Thoracic aorta (tissue), 2 donors: Measurements from ENCODE around the gene TMEM86B. TPM values are rescaled to one million over a fixed set of nuclear protein-coding genes. Genes with fewer than 3 reads are reported as not detected.

ENCODE experiments used
- ATAC-seq: fragments of 150-250 bp; one replicate; pipeline ENCODE4 v1.8.0; 2017; ENCODE audit warnings: low read depth; ENCODE audit not compliant: insufficient number of reproducible peaks, low FRiP score
- DNase-seq: peaks from one replicate; pipeline ENCODE4 v3.0.0-alpha.2; 2020; ENCODE audit warnings: low spot score
- H3K27ac ChIP-seq, 2 donors: fragments of 200-600 bp; sonication (generic); 1 replicate in 1 of 2; 2 replicates in 1 of 2; pipeline ENCODE4 v1.5.1; 2016; ENCODE audit warnings: mild to moderate bottlenecking in 2 of 2, moderate library complexity in 2 of 2
- H3K27me3 ChIP-seq: fragments of 200-600 bp; sonication (generic); replicated peaks from 2 replicates; pipeline ENCODE4 v1.6.0; 2016; ENCODE audit warnings: mild to moderate bottlenecking; ENCODE audit not compliant: insufficient read depth
- H3K36me3 ChIP-seq: fragments of 200-600 bp; sonication (generic); one replicate; pipeline ENCODE4 v1.5.1; 2016
- H3K4me1 ChIP-seq, 2 donors: fragments of 200-600 bp; sonication (generic); 1 replicate in 1 of 2; 2 replicates in 1 of 2; pipeline versions ENCODE4 v1.5.1 to v1.6.0; 2016; ENCODE audit warnings: low read depth in 2 of 2, mild to moderate bottlenecking in 1 of 2; ENCODE audit not compliant: control insufficient read depth in 1 of 2
- H3K4me3 ChIP-seq: fragments of 200-600 bp; sonication (generic); 2 replicates; pipeline ENCODE4 v1.5.1; 2016; ENCODE audit warnings: mild to moderate bottlenecking
- H3K9me3 ChIP-seq: fragments of 200-600 bp; sonication (generic); 2 replicates; pipeline ENCODE4 v1.5.1; 2016
- CTCF ChIP-seq: fragments of 200-600 bp; sonication (generic); IDR thresholded peaks from one replicate; pipeline ENCODE4 v1.5.1; 2019; ENCODE audit warnings: antibody characterized with exemption
- total RNA-seq, 2 donors: library from RNA; depleted of rRNA; stranded (reverse); fragments of >200 nt; gene quantifications; one replicate each; pipeline versions ENCODE4 v1.1.0 to v1.2.3, GENCODE V29; 2016

TMEM86B gene
- total RNA-seq, 2 donors from 2014 or later = 2.4 to 4.8 TPM

DNA sequence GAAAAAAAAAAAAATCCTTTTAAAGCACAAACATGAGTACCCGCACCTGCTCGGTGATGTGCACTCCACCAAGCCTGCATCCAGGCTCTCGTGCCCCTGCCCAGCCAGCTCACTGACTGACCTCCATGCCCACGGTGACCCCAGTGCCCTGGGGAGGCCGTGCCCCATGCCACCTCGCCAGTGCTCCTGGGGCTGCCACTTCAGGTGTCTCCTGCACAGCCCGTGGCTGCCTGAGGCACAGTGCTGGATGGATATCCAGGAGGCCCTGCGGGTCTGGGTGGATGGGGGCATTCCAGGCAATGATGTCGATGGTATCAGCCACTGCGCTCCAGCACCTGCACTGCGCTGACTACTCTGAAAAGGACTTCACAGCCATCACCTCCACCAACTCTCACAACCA, 21.3 kb upstream of the TMEM86B start:
- H3K4me1 ChIP-seq = peaks cover 9 to 20% of the 10 kb centered on the region in 2 donors
- H3K9me3 ChIP-seq = no peaks in the 10 kb centered on the region
- DNase-seq (no peak), ATAC-seq (no peak)
- peaks cover 20% of the 10 kb centered on the region for H3K36me3 ChIP-seq
- no peak overlapping the region for H3K27ac ChIP-seq
- no peak for TF ChIP-seq CTCF
- no peaks in the 10 kb centered on the region for H3K27me3 ChIP-seq
- no peak overlapping the region for H3K4me3 ChIP-seq

- H3K36me3 ChIP-seq = peaks cover 32% of the 10 kb centered on the region
- no peak for TF ChIP-seq CTCF
- H3K27ac ChIP-seq = no peak overlapping the region
- H3K4me1 ChIP-seq = peaks cover 5 to 12% of the 10 kb centered on the region in 2 donors
- H3K9me3 ChIP-seq = no peaks in the 10 kb centered on the region
- H3K27me3 ChIP-seq = no peaks in the 10 kb centered on the region
- no peak overlapping the region for H3K4me3 ChIP-seq
- ATAC-seq (no peak), DNase-seq (no peak)
Measured at GRCh38 chr19:55248704-55249103, 20.1 kb upstream of the TMEM86B start.

GRCh38 chr19:55248166-55248675, 19.7 kb upstream of the TMEM86B start:
- H3K9me3 ChIP-seq = no peaks in the 10 kb centered on the region
- no peak for DNase-seq
- ATAC-seq = no peak
- no peak for TF ChIP-seq CTCF
- H3K27me3 ChIP-seq = no peaks in the 10 kb centered on the region
- H3K4me1 ChIP-seq = peaks cover under 1 to 7% of the 10 kb centered on the region in 2 donors
- H3K27ac ChIP-seq = no peak overlapping the region
- peaks cover 30% of the 10 kb centered on the region for H3K36me3 ChIP-seq
- H3K4me3 ChIP-seq = no peak overlapping the region

GRCh38 chr19:55247621-55248099, 19.1 kb upstream of the TMEM86B start:
- no peaks in the 10 kb centered on the region for H3K9me3 ChIP-seq
- ATAC-seq (no peak), DNase-seq (no peak)
- no peak overlapping the region for H3K27ac ChIP-seq
- H3K27me3 ChIP-seq = no peaks in the 10 kb centered on the region
- H3K4me1 ChIP-seq = peaks cover 0 to 1% of the 10 kb centered on the region in 2 donors
- no peak for TF ChIP-seq CTCF
- H3K4me3 ChIP-seq = no peak overlapping the region
- peaks cover 33% of the 10 kb centered on the region for H3K36me3 ChIP-seq

- Histone ChIP-seq H3K27ac (no peak overlapping the region), H3K27me3 (no peaks in the 10 kb centered on the region), H3K36me3 (peaks cover 42% of the 10 kb centered on the region), H3K4me3 (no peak overlapping the region), H3K9me3 (no peaks in the 10 kb centered on the region), H3K4me1 (no peaks in the 10 kb centered on the region)
- no peak for TF ChIP-seq CTCF
- ATAC-seq = no peak
- no peak for DNase-seq
Measured at GRCh38 chr19:55246462-55247451, 18.2 kb upstream of the TMEM86B start.
